GM23338 (cell line): Measurements from ENCODE around the gene PDE6A. TPM values are rescaled to one million over a fixed set of nuclear protein-coding genes. Genes with fewer than 3 reads are reported as not detected.

Experiments used
- ATAC-seq: fragments of 200-7000 bp; cut with Tn5 transposase; 3 replicates; pipeline ENCODE4 v1.9.1; 2020
- DNase-seq: peaks from one replicate; pipeline ENCODE4 v3.0.0-alpha.2; 2015; ENCODE audit warnings: low spot score
- H2AFZ ChIP-seq: fragments of 200-600 bp; sonication (generic); 2 replicates; pipeline ENCODE4 v1.8.0; 2016; ENCODE audit warnings: antibody characterized with exemption, mild to moderate bottlenecking, moderate library complexity
- H3F3A ChIP-seq: fragments of 200-600 bp; sonication (generic); replicated peaks from 2 replicates; pipeline ENCODE4 v1.8.0; 2017; ENCODE audit warnings: antibody characterized with exemption, mixed run types, low read depth
- H3K27ac ChIP-seq: fragments of 200-600 bp; sonication (generic); 2 replicates; pipeline ENCODE4 v1.6.1; 2016; ENCODE audit warnings: low read depth
- H3K27me3 ChIP-seq: fragments of 200-600 bp; sonication (generic); 2 replicates; pipeline ENCODE4 v1.8.0; 2016; ENCODE audit warnings: mild to moderate bottlenecking, mixed run types, moderate library complexity; ENCODE audit not compliant: insufficient read depth
- H3K36me3 ChIP-seq: fragments of 200-600 bp; sonication (generic); 2 replicates; pipeline ENCODE4 v1.8.0; 2016; ENCODE audit warnings: mild to moderate bottlenecking; ENCODE audit not compliant: insufficient read depth
- H3K4me1 ChIP-seq: fragments of 200-600 bp; sonication (generic); 2 replicates; pipeline ENCODE4 v1.8.0; 2016; ENCODE audit warnings: mild to moderate bottlenecking, moderate library complexity; ENCODE audit not compliant: insufficient read depth
- H3K4me2 ChIP-seq: fragments of 200-600 bp; sonication (generic); 2 replicates; pipeline ENCODE4 v1.7.1; 2017; ENCODE audit warnings: mixed run types
- H3K4me3 ChIP-seq: fragments of 200-600 bp; sonication (generic); 2 replicates; pipeline ENCODE4 v1.6.1; 2016; ENCODE audit warnings: mixed run types
- H3K79me2 ChIP-seq: fragments of 200-600 bp; sonication (generic); replicated peaks from 2 replicates; pipeline ENCODE4 v1.8.0; 2017; ENCODE audit warnings: mild to moderate bottlenecking; ENCODE audit not compliant: insufficient read depth
- H3K9me2 ChIP-seq: fragments of 200-600 bp; sonication (generic); 2 replicates; pipeline ENCODE4 v1.8.0; 2017; ENCODE audit not compliant: insufficient read depth
- H4K20me1 ChIP-seq: fragments of 200-600 bp; sonication (generic); replicated peaks from 2 replicates; pipeline ENCODE4 v1.8.0; 2017; ENCODE audit warnings: mild to moderate bottlenecking; ENCODE audit not compliant: insufficient read depth
- H3K27ac Mint-ChIP-seq: 2 replicates; pipeline ENCODE4 v1.8.0; 2020; ENCODE audit warnings: inconsistent platforms, mild to moderate bottlenecking, moderate library complexity, mixed read lengths
- H3K27me3 Mint-ChIP-seq: 3 replicates; pipeline ENCODE4 v1.8.0; 2022; ENCODE audit warnings: low read depth, mild to moderate bottlenecking, moderate library complexity, mixed read lengths, inconsistent platforms; ENCODE audit not compliant: insufficient read depth, poor library complexity
- H3K36me3 Mint-ChIP-seq: 3 replicates; pipeline ENCODE4 v1.8.0; 2021; ENCODE audit warnings: low read depth, mild to moderate bottlenecking, inconsistent platforms, moderate library complexity, mixed read lengths
- H3K4me1 Mint-ChIP-seq: 3 replicates; pipeline ENCODE4 v1.8.0; 2020; ENCODE audit warnings: mild to moderate bottlenecking, inconsistent platforms, mixed read lengths
- H3K4me3 Mint-ChIP-seq: 3 replicates; pipeline ENCODE4 v1.8.0; 2021; ENCODE audit warnings: moderate library complexity, mild to moderate bottlenecking, inconsistent platforms, mixed read lengths
- H3K9me3 Mint-ChIP-seq: 3 replicates; pipeline ENCODE4 v1.8.0; 2020; ENCODE audit warnings: moderate library complexity, mild to moderate bottlenecking, inconsistent platforms, mixed read lengths
- CREB1 ChIP-seq: fragments of 250-450 bp; sonication (Bioruptor Pico); IDR thresholded peaks from 2 replicates; pipeline ENCODE4 v1.5.0; 2020; ENCODE audit warnings: low read depth, mild to moderate bottlenecking, moderate library complexity
- EZH2 ChIP-seq: fragments of 200-600 bp; sonication (generic); IDR thresholded peaks from one replicate; pipeline ENCODE4 v1.8.0; 2017; ENCODE audit warnings: antibody characterized with exemption, mild to moderate bottlenecking, low read depth; ENCODE audit not compliant: unreplicated experiment
- EZH2phosphoT487 ChIP-seq: fragments of 200-600 bp; sonication (generic); IDR thresholded peaks from one replicate; pipeline ENCODE4 v1.8.1; 2018; ENCODE audit warnings: antibody characterized with exemption; ENCODE audit not compliant: unreplicated experiment
- JUNB ChIP-seq: IDR thresholded peaks from one replicate; pipeline ENCODE4 v1.6.1; 2016; ENCODE audit warnings: antibody characterized with exemption; ENCODE audit not compliant: unreplicated experiment
- POLR2AphosphoS5 ChIP-seq: IDR thresholded peaks from 2 replicates; pipeline ENCODE4 v1.6.1; 2016; ENCODE audit warnings: antibody characterized with exemption, low read depth
- ZNF114 ChIP-seq: fragments of 250-450 bp; sonication (Bioruptor Pico); IDR thresholded peaks from 2 replicates; pipeline ENCODE4 v1.5.0; 2020; ENCODE audit warnings: mild to moderate bottlenecking, moderate library complexity
- ZNF331 ChIP-seq: fragments of 250-450 bp; sonication (Bioruptor Pico); IDR thresholded peaks from 2 replicates; pipeline ENCODE4 v1.5.0; 2020; ENCODE audit warnings: low read depth, mild to moderate bottlenecking, moderate library complexity
- polyA plus RNA-seq: library from polyadenylated mRNA; unstranded; fragments of >200 nt; fragmentation: Nextera tagmentation; extraction: Ambion mirVana; gene quantifications from 2 replicates; pipeline ENCODE4 v1.2.1, GENCODE V29; 2016
- total RNA-seq: library from RNA; depleted of rRNA; stranded (reverse); fragments of >200 nt; shearing (Covaris generic); gene quantifications from 2 replicates; pipeline ENCODE4 v1.2.3, GENCODE V29; 2014
- TF ChIP-seq, protein P1 (sequence below): IDR thresholded peaks from one replicate; pipeline ENCODE4 v1.6.1; 2018; ENCODE audit warnings: antibody characterized with exemption; ENCODE audit not compliant: unreplicated experiment
- TF ChIP-seq, protein P2 (sequence below): fragments of 250-450 bp; sonication (Bioruptor Pico); IDR thresholded peaks from 2 replicates; pipeline ENCODE4 v1.5.0; 2020; ENCODE audit warnings: mild to moderate bottlenecking, moderate library complexity
- TF ChIP-seq, protein P3 (sequence below): IDR thresholded peaks from 2 replicates; pipeline ENCODE4 v1.6.1; 2016; ENCODE audit warnings: antibody characterized with exemption

PDE6A gene
- total and polyA plus RNA-seq, 2 experiments from 2014 or later = 0.08 TPM; not detected in 1

DNA sequence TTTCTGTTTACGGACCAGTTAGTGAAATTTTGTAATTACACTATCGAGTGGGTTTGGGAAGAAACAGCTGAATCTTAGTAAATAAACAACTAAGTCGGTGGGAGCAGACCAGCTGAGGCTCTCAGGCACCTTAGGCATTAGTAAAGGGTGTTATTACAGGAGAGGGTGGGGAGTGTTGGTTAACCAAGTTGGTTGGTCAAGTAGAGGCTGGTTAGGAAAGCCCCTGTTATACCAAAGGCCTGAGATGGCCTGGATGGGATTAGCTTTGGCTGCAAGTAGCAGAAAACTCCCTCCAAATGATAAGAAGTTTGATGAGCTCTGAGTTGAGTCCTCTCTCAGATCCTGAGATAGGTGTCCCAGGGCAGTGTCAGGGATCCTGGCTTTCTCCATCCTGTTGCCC, 133.1 kb downstream of the PDE6A start:
- Histone ChIP-seq H3K4me3 (no peak overlapping the region), H4K20me1 (no peaks in the 10 kb centered on the region), H3K9me2 (no peaks in the 10 kb centered on the region), H3K79me2 (peaks cover 12% of the 10 kb centered on the region), H3K4me2 (no peak overlapping the region), H3F3A (no peaks in the 10 kb centered on the region), H2AFZ (no peak overlapping the region), H3K27ac (no peak overlapping the region), H3K36me3 (no peaks in the 10 kb centered on the region), H3K27me3 (no peaks in the 10 kb centered on the region), H3K4me1 (peaks cover 10% of the 10 kb centered on the region; the same call in 1 of the 2 replicates)
- TF ChIP-seq JUNB (no peak), EZH2phosphoT487 (no peak), ZNF114 (CRISPR knock-in tag) (no peak), EZH2 (no peak), ZNF331 (CRISPR knock-in tag) (no peak), CREB1 (CRISPR knock-in tag) (no peak), POLR2AphosphoS5 (no peak)
- TF ChIP-seq, protein P1, sequence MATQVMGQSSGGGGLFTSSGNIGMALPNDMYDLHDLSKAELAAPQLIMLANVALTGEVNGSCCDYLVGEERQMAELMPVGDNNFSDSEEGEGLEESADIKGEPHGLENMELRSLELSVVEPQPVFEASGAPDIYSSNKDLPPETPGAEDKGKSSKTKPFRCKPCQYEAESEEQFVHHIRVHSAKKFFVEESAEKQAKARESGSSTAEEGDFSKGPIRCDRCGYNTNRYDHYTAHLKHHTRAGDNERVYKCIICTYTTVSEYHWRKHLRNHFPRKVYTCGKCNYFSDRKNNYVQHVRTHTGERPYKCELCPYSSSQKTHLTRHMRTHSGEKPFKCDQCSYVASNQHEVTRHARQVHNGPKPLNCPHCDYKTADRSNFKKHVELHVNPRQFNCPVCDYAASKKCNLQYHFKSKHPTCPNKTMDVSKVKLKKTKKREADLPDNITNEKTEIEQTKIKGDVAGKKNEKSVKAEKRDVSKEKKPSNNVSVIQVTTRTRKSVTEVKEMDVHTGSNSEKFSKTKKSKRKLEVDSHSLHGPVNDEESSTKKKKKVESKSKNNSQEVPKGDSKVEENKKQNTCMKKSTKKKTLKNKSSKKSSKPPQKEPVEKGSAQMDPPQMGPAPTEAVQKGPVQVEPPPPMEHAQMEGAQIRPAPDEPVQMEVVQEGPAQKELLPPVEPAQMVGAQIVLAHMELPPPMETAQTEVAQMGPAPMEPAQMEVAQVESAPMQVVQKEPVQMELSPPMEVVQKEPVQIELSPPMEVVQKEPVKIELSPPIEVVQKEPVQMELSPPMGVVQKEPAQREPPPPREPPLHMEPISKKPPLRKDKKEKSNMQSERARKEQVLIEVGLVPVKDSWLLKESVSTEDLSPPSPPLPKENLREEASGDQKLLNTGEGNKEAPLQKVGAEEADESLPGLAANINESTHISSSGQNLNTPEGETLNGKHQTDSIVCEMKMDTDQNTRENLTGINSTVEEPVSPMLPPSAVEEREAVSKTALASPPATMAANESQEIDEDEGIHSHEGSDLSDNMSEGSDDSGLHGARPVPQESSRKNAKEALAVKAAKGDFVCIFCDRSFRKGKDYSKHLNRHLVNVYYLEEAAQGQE = no peak
- TF ChIP-seq, protein P2, sequence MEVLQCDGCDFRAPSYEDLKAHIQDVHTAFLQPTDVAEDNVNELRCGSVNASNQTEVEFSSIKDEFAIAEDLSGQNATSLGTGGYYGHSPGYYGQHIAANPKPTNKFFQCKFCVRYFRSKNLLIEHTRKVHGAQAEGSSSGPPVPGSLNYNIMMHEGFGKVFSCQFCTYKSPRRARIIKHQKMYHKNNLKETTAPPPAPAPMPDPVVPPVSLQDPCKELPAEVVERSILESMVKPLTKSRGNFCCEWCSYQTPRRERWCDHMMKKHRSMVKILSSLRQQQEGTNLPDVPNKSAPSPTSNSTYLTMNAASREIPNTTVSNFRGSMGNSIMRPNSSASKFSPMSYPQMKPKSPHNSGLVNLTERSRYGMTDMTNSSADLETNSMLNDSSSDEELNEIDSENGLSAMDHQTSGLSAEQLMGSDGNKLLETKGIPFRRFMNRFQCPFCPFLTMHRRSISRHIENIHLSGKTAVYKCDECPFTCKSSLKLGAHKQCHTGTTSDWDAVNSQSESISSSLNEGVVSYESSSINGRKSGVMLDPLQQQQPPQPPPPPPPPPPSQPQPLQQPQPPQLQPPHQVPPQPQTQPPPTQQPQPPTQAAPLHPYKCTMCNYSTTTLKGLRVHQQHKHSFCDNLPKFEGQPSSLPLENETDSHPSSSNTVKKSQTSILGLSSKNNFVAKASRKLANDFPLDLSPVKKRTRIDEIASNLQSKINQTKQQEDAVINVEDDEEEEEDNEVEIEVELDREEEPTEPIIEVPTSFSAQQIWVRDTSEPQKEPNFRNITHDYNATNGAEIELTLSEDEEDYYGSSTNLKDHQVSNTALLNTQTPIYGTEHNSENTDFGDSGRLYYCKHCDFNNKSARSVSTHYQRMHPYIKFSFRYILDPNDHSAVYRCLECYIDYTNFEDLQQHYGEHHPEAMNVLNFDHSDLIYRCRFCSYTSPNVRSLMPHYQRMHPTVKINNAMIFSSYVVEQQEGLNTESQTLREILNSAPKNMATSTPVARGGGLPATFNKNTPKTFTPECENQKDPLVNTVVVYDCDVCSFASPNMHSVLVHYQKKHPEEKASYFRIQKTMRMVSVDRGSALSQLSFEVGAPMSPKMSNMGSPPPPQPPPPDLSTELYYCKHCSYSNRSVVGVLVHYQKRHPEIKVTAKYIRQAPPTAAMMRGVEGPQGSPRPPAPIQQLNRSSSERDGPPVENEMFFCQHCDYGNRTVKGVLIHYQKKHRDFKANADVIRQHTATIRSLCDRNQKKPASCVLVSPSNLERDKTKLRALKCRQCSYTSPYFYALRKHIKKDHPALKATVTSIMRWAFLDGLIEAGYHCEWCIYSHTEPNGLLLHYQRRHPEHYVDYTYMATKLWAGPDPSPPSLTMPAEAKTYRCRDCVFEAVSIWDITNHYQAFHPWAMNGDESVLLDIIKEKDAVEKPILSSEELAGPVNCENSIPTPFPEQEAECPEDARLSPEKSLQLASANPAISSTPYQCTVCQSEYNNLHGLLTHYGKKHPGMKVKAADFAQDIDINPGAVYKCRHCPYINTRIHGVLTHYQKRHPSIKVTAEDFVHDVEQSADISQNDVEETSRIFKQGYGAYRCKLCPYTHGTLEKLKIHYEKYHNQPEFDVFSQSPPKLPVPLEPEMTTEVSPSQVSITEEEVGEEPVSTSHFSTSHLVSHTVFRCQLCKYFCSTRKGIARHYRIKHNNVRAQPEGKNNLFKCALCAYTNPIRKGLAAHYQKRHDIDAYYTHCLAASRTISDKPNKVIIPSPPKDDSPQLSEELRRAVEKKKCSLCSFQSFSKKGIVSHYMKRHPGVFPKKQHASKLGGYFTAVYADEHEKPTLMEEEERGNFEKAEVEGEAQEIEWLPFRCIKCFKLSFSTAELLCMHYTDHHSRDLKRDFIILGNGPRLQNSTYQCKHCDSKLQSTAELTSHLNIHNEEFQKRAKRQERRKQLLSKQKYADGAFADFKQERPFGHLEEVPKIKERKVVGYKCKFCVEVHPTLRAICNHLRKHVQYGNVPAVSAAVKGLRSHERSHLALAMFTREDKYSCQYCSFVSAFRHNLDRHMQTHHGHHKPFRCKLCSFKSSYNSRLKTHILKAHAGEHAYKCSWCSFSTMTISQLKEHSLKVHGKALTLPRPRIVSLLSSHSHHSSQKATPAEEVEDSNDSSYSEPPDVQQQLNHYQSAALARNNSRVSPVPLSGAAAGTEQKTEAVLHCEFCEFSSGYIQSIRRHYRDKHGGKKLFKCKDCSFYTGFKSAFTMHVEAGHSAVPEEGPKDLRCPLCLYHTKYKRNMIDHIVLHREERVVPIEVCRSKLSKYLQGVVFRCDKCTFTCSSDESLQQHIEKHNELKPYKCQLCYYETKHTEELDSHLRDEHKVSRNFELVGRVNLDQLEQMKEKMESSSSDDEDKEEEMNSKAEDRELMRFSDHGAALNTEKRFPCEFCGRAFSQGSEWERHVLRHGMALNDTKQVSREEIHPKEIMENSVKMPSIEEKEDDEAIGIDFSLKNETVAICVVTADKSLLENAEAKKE (CRISPR knock-in tag) = no peak
- TF ChIP-seq, protein P3, sequence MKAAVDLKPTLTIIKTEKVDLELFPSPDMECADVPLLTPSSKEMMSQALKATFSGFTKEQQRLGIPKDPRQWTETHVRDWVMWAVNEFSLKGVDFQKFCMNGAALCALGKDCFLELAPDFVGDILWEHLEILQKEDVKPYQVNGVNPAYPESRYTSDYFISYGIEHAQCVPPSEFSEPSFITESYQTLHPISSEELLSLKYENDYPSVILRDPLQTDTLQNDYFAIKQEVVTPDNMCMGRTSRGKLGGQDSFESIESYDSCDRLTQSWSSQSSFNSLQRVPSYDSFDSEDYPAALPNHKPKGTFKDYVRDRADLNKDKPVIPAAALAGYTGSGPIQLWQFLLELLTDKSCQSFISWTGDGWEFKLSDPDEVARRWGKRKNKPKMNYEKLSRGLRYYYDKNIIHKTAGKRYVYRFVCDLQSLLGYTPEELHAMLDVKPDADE = no peak
- H3K36me3 Mint-ChIP-seq = no peaks in the 10 kb centered on the region
- H3K4me3 Mint-ChIP-seq = no peak overlapping the region
- H3K4me1 Mint-ChIP-seq = peaks cover 30% of the 10 kb centered on the region
- H3K9me3 Mint-ChIP-seq = no peaks in the 10 kb centered on the region
- H3K27ac Mint-ChIP-seq = no peak overlapping the region
- ATAC-seq = no peak
- DNase-seq = no peak
- peaks cover 9% of the 10 kb centered on the region for H3K27me3 Mint-ChIP-seq
